Activated CD4-positive, alpha-beta T cell treated with anti-CD3 and anti-CD28 coated beads, Interleukin-2, amount 50 U/mL, for 1 hour (primary cell): Measurements from ENCODE around the gene SUFU.
A peak's percentile ranks its signal among the peaks of the same experiment; 100 is the strongest.

Experiments
- DNase-seq: peaks from one replicate; pipeline ENCODE4 v3.0.0-alpha.2; 2020

Gene SUFU

DNA sequence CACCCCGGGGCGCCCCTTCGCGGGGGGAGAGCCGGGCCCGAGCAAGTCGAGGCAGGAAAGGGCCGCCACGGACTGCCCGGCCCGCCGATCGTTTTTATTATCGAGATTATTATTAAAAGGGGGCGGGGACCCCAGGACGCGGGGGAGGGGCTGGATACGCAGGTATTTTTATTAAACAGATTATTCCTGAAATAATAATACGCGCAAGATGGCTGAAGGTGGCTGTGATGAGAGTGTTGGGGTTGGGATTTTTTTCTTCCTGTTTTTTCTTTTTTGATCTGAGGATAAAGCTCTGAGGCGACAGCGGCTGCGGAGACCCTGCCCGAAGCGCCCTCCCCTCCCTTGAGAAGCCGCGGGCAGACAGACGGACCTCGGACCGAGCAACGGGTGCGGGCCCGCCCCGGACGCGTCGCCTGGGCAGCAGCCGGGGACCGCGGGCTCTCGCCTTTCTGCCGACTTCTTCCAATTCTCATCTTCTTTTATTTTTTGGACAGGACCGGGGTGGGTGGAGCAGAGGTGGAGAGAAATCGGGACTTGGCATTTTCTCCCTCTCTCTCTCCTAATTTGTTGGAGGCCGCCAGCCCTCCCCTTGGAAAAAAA lies 139.1 kb downstream of the SUFU start:
- DNase-seq: peak; percentile 51

DNA sequence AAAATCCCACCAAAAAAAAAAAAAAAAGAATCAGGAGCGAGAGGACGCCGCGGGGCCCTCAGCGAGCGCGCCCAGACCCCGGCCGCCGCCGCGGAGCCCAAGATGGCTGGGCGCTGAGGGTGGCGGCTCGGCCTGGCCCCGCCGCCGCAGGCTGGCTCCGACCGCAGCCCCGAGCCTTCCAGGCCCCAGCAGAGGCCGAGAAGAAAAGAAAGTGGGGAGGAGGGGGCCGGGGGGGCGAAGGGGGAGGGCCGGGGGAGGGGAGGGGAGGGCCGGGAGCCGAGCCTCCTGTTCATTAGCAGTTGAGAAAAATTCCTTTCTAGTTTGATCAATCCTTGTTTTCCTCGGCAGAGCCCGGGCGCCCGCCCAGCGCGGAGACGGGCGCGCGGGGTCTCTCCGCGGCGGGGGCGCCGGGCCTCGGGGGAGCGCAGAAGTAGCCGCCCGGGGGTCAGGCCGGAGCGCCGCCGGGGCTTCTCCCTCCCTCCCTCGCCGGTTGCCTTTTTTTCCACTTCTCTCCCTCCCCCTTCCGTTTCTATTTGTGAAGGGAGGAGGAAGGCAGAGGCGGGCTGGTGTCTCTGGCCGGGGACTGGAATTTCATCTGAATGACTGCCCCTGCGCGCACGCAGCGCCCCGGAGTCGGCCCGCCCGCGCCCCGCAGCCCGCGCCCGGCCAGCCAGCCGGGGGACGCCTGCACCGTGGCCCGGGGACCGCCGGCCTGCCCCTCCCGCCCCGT lies 139.7 kb downstream of the SUFU start:
- peak; percentile 37 for DNase-seq

DNA sequence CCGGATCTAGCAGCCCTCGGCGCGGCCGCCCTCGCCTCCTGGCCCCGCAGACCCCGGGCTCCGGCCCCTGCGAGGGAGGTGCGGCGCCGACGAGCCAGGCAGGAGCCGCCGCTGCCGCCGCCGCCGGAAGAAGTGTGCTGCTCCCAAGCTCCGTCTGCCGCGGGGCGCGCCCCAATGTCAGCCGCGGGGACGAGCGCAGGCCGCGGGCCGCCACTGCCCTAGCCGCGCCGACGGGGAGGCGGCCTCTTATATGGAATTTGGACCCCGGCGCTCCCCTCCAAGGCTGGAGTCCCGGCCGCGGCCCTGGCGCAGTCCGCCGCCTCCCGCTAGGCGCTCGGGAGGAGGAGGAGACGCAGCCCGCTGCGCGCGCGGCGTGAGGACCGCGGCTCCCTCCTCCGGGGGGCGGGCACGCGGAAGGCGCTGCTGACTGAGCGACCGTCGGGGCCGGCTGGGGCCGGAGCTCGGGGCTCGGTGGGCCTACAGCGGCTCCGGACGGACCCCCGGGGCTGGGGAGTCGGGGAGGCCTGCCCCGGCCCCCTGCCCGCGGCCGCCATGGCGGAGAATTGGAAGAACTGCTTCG lies 140.4 kb downstream of the SUFU start, which contains the start of gene TRIM8:
TRIM8 (plus strand) TSS at position 414 of the 580 bp plus-strand sequence; CDS start at position 553, 139 bp downstream.
- DNase-seq: peak; percentile 57

DNA sequence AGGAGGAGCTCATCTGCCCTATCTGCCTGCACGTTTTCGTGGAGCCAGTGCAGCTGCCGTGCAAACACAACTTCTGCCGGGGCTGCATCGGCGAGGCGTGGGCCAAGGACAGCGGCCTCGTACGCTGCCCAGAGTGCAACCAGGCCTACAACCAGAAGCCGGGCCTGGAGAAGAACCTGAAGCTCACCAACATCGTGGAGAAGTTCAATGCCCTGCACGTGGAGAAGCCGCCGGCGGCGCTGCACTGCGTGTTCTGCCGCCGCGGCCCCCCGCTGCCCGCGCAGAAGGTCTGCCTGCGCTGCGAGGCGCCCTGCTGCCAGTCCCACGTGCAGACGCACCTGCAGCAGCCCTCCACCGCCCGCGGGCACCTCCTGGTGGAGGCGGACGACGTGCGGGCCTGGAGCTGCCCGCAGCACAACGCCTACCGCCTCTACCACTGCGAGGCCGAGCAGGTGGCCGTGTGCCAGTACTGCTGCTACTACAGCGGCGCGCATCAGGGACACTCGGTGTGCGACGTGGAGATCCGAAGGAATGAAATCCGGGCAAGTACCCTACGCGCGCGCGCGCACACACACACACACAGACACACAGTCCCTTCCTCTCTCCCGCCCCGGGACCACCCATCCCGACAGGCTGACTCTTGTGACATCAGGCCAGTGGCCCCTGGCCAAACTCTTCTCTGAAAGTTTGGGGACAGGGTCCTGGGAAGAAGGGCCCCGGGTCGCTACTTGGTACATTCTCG lies 141.0 kb downstream of the SUFU start:
- DNase-seq: peak; percentile 81

DNA sequence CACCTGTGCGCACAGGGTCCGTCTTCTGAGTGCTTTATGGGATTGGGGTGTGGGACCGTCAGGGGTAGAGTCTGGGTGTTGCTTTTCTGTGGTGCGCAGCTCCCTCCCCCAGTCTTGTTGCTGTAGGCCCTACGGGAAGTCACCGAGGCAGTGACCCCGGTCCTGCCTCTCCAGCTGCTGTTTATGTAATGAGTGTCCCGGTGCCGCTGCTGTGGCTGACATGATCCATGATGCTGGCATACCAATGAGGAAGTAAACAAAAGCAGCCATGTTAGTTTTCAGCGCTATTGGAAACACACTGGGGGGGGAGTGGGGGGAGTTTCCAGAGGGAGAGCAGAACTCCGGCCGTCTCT lies 141.6 kb downstream of the SUFU start:
- peak; percentile 45 for DNase-seq

DNA sequence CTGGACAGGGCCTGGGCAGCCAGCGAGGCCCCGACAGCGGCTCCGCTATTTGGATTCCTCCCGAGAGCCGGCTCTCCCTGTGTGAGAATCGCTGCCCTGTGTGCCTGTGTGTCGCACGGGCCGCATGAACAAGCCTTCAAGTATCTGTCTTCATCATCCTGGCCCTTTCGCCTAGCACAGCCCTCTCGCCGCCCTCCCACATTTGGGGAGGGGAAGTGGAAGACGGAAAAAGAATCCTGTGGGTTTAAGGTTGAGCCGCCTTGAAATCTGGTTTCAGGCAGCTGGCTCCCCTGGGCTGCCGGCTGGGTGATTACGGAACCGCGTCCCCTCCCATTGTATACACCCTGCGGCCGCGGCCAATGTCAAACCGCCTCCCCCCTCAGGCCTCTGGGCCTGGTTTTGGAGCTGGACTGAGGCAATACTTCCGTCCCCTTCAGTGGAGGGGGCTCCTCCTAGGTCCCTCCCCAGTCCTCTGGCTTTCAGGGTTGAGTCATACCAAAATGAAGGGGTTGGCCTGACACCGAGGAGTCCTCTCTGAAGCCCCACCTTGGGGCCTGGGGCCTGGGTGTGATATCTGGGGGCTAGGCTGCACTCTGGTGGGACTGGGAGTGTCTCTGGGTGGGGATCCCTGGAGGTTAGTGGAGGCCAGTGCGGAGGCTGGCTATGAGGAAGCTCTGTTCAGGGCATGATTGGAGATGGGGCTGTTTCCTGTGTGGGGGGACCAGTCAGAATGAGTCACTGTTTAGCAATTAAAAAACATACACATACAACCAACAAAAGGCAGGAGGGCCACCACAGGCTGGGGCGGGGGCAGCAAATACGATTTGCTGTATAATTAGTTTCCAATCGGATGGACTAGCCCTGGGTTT lies 142.2 kb downstream of the SUFU start:
- DNase-seq: peak; percentile 72

DNA sequence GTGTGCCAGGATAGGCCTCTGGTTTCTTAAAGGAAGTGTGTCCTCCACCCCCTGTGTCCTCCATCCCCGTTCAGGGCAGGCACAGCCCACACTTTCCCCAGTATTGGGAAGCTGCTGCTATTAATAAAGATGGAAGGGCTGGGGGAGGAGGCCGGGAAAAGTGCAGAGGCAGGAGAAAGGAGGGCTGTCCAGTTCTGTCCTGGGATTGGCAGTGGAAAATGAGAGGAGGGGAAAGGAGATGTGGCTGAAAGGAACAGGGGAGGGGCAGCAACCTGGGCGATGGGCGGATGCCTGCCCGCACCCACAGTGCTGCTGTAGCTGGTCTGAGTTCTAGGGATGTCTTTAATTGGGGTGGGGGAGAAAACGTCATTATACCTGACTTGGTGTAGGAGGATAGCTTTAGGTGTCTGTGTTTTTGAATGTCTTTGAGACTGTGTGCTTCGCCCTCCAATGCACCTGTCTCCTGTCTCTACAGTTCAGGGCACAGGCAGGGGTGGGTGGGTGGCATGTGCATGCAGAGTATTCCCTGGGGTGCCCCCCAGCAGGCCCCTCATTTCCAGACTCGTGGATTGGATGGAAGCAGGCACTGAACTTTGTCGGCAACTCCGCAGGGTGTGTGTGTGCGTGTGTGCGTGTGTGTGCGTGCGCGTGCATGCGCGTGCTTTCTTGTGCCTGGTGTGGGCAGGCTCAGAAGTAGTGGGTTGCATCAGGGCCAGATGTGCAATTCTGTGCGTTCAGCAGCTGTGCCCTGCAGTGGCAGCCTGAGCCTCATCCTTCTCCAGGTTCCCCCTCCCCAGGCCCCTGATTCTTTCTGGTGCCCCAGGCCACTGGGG lies 143.1 kb downstream of the SUFU start:
- peak; percentile 51 for DNase-seq

DNA sequence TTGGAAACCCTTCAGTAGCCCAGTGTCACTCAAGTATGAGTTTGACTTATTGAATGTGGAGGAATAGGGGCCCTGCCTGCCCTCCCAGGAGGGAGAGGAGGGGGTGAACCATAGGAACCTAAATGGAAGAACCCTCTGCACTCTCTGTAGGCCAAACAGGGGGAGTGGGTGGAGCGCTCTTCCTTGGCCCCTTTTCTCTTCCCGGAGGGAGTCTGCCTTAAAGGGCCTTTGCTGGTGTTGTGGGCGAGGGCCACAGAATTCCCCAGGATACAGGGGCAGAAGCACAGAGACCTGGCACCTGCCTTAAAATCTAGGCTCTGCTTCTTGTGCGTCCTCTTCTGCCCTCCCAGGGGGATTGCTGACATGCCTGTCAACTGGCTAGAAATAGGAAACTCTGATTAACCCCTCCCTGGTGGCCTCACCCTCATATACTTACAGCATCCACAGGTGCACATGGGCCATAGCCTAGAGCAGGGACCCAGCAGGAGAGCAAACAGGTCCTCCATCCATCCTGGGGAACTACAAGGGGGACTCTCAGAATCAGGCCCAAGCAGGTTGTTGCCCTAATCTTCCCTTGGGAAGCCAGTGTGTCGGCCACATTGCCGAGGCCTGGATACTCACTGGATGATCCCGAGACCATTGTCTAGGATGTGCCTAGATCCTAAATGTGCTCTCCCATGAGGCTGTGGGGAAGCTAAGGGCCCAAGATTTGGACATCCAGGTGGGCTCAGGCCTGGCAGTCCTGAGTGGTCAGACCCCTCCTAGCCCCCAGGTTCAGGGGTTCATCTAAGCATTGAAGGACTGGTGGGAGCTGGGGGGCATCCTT lies 143.9 kb downstream of the SUFU start:
- DNase-seq: no peak

DNA sequence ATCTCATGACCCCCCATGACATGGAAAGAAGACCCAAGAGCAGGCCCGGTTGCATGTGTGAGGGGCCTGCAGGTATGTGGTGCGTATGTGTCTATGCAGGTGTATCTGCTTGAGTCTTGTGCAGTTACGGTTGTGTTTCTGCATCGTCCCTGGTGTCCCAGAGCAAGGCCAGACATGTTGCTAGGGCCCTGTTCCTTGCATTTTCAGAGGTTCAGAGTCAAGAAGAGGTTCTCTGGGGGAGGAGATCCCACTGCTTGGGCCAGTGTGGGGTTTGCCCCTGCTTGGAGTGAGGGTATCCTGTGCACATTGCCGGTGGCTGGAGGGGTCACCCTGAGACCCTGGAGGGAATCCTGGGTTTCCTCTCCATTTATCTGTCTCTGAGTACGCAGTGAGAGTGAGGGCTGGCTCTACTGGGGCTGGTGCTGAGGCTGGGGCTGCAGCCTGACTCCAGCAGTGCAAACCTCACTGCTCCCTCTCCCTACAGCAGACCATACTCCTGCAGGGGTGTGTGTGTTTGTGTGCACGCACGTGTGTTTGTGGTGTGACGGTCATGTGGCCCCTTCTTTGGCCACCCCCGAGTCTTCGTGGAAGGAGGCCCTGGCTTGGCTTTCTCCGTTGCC lies 144.6 kb downstream of the SUFU start:
- no peak for DNase-seq

DNA sequence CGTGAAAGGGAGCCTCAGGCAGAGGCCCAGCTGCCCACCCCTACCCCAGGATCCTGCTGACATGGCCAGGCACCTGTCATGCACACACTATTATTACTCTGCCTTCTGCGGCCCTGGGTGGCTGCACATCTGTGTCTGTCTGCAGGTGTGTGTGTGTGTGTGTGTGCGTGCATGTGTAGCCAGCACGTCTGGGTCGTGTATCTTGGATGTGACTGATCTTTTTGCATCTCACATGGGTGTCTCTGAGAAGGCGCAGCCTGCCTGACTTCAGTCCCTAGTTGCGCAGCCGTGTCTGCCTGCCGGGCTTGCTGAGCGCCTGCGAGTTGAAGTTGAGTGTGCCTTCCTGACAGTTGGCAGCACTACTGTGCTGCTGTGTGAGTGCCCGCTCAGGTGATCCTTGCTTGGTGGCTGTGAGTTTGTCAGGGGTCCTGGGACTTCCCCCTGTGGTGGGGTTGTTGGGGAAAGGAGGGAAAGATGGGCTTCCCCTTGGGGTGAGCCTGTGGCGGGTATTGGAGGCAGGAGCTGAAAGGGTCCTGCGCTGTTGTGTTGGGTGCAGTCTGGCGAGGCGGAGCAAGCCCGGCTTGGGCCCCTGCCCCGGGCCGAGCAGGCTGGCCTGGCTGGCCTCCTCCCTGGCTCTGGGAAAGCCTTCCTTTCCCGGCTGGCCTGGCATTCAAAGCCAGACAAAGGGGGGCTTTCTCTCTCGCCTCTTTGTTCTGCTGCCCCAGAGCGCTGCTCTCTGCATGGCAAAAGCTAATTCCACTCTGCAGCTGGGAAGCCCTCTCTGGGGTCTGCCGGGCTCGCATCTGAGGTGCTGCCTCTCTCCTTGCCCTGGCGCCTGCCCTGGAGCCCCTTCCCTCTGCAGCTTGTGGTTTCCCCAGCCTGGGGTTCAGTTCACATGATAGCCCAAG lies 145.4 kb downstream of the SUFU start:
- DNase-seq: peak; percentile 45

DNA sequence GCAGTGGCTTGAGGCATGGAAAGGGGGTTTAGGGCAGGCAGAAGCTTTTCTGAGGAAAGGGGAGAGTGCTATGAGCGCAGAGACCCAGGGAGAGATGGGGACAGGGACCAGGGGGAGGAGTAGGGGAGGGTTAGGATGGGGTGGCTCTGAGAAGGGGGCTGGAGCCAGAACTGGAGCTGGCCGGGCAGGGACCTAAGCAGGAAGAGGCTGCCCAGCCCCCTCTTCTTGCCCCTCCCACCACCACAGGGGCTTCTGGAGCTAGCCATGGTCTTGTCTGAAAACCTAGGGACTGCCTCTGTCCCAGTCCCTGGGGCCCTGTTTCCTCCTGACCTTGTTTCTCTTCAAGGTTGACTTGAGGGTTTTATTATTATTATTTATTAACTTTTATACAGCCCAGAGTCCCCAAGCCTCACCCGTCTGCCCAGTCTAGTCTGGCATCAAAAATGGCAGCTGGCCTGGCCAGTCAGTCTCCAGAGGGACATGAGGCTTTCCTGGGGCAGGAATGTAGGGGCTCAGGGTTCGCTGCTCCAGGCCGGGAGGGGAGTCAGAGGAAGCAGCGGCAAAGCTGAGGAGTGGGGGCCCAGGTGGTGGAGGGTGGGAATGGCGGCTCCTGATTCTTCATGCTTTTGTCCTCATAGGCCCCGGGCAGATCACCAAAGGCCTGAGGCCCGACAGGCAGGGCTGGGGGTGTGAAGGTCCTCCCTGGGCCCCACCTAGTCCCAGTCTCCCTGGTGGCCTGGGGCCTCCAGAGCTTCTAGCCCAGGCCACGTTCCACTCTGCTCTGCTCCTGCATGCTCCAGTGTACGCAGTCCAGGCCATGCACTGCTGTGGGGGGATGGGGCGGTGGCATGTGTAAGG lies 146.3 kb downstream of the SUFU start:
- no peak for DNase-seq

DNA sequence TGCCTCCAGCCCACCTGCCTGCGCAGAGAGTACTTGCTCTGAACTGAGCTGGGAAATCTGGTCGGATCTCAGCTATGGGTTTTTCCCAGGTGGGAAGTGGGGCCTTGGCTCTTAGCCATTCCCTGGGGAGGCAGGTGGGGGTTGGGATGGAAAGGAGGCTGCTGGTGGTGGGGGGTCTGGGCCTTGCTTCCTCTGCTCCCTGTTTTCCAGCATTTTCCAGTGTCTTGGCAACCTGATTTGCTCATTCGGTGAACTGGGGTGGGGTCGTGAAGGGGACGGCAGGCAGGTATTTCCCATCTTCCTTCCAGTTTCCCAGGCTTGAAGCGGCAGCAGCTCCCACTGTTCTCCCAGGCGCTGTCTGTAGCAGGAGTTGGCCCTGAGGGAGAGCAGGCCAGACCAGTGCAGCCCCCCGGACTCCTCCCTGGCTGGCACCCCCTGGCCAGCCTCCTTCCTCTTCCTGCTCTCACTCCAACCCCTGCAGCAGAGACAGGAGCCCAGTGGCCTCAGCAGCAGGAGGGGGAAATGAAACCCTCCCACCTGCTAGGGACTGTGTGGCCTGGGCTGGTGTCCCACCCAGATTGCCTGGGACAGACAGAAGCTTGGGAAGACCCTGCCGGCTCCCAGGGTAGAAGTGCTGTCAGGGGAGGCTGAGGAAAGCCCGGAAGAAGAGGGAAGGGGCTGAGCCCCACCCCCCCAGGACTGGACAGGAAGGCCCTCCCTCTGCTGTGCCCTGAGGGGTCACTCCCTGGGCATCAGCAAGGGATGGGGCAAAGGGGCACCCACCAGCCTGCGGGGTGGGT lies 147.1 kb downstream of the SUFU start:
- DNase-seq: no peak

DNA sequence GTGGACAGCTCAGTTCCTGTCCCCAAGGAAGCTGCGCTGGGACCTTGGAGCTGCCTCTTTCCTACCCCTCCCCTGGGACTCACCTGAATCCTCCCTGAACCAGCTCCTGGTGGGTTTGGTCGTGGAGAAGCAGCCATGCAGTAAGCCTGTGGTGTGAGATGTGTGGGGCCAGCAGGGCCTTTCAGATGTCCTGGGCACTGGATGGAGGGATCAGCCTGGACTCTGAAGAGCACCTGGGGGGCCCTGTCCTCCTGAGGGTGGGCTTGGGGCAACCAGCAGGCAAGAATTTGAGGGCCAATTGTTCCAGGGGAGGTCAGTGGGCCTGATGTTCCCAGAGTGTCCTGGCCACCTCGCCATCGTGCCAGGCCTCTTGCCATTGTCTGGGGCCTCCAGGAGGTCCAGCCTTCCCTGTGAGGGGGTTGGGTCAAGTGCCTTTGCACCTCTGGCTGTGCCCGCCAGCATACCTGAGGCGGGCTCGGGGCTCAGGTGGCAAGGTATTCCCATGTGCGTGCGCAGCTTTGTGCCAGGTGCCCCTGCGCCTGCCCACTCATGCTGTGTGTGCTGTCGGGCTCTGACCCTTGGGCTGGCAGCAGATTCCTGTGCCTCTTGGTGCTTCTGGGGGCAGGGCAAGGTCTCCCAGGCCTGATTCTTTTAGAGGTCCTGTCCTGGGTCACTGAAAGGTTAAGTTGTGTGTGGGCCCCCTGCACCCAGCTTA lies 147.8 kb downstream of the SUFU start:
- no peak for DNase-seq

DNA sequence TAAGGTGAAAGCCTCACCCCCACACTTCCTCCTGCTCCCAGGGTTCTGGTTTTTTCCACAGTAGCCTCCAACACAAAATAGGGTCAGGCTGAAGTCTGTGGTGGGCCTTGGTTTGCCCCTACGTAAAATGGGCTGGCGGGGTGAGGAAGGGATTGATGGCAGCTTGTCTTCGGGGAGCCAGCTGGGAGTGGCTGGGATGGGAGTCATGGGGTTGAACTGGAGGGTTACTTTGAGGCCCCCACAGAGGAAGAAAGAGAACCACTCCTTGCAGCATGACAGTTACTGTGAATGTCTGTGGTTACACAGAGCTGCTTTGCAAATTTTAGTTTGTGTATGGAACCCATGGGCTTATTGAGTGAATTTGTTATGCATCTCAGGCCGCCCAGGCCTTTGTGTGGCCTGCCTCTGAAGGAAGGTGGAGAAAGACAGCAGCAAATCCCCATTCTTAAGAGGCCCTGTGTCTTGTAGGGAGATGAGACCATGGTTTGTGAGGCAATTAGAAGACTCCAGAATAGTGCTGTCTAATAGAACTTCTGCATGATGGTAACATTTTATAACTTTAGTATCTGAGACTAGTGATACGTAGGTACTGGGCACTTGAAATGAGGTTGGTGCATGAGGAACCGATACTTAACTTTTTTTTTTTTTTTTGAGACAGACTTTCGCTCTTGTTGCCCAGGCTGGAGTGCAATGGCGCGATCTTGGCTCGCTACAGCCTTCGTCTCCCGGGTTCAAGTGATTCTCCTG lies 148.6 kb downstream of the SUFU start:
- no peak for DNase-seq

DNA sequence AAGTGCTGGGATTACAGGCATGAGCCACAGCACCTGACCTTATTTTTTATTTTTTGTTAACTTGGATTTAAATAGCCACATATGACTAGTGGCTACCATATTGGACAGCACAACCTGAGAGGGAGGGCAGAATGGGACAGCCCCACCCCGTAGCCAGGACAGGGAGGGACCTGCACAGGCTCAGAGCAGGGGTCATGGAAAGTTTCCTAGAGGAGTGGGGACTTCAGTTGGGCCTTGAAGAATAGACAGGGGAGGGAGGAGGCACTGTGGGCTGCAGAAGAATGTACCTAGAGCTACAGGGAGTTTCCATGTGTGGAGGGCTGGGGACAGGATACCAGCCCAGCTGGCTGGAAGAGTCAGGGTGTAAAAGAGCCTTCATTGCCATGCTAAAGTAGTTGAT lies 149.3 kb downstream of the SUFU start:
- no peak for DNase-seq

DNA sequence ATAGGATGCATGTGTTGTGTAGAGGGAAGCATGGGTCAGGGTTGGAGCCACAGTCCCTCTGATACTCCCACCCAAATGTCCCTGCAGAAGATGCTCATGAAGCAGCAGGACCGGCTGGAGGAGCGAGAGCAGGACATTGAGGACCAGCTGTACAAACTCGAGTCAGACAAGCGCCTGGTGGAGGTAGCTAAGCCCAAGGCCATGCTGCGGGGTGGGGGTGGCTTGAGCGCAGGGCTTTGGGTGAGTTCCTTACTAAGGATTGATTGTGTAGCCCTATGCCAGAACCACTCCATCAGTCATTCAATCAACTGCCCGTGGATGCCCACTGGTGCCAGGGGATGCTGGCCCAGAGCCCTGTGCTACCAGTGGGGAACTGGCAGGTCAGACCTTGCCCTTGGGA lies 150.8 kb downstream of the SUFU start:
- no peak for DNase-seq
